ENCODE data around the gene PPARG.

DNA sequence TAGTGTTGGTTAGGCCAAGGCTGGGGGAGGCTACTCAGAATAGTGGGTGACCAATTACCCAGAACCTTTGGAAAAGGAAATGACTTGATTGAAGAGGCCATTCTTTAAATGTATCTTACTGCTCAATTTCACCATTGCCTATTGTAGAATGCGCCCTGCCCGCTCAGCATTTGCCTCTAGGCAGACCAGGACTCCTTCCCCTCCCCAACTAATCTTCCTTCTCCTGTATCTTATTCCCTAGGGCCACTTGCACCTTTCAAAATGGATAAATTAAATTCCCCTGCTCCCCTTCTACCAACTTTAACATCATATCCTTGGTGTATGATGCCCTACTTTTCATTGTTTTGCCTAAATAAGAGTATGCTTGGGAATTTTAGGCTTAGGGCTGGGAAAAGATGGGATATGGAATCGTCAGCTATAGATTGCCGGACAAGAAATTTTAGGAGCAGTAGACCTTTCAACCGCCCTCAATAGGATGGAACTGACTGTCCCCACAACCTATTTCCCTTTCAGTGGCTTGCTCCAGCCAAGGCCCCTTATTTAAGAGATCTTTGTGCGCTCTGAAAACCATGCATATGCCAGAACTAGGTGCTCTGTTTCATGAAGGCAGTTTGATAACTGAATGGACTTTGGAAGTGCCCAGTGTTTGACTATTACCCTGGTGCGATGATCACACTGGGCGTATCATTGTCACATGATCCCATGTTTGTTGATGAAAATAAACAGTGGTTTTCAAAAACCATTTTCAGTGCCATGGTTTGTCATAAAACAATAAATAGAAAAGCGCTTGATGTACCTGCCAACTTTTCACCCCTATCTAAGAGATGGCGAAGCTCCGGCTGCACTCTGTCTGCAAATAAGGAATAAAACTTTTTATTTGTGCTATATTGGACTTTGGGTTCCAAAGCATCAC, 121.1 kb downstream of the PPARG start:
- TF ChIP-seq POLR2AphosphoS5 (IDR thresholded peaks at IDR 0.05; ENCODE audit: low read depth, low read length) (no peak), ATF3 (IDR thresholded peaks at IDR 0.05) (no peak), SIN3A (IDR thresholded peaks at IDR 0.05; ENCODE audit: low read depth) (no peak), FOSL1 (IDR thresholded peaks at IDR 0.05; ENCODE audit: low read depth) (no peak), TCF7L2 (IDR thresholded peaks at IDR 0.05; ENCODE audit: borderline replicate concordance, extremely low read depth, insufficient read depth, insufficient read length) (no peak), CBX3 (IDR thresholded peaks at IDR 0.05; ENCODE audit: low read depth) (no peak), ZFX (IDR thresholded peaks at IDR 0.05) (no peak), EZH2 (IDR thresholded peaks at IDR 0.05) (no peak)
- TF ChIP-seq, protein P1, sequence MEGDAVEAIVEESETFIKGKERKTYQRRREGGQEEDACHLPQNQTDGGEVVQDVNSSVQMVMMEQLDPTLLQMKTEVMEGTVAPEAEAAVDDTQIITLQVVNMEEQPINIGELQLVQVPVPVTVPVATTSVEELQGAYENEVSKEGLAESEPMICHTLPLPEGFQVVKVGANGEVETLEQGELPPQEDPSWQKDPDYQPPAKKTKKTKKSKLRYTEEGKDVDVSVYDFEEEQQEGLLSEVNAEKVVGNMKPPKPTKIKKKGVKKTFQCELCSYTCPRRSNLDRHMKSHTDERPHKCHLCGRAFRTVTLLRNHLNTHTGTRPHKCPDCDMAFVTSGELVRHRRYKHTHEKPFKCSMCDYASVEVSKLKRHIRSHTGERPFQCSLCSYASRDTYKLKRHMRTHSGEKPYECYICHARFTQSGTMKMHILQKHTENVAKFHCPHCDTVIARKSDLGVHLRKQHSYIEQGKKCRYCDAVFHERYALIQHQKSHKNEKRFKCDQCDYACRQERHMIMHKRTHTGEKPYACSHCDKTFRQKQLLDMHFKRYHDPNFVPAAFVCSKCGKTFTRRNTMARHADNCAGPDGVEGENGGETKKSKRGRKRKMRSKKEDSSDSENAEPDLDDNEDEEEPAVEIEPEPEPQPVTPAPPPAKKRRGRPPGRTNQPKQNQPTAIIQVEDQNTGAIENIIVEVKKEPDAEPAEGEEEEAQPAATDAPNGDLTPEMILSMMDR (IDR thresholded peaks at IDR 0.05 in 2 of 3, conservative IDR thresholded peaks at IDR 0.05 in 1 of 3; ENCODE audit: borderline replicate concordance in 1 of 3, insufficient read depth in 1 of 3, low read depth in 2 of 3, low read length in 2 of 3): no peak
- TF ChIP-seq, protein P2, sequence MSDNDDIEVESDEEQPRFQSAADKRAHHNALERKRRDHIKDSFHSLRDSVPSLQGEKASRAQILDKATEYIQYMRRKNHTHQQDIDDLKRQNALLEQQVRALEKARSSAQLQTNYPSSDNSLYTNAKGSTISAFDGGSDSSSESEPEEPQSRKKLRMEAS (IDR thresholded peaks at IDR 0.05): no peak
